Liver (tissue), 9 donors: ENCODE measurements around the gene ETS2. TPM values are rescaled to one million over a fixed set of nuclear protein-coding genes. Genes with fewer than 3 reads are reported as not detected.

ENCODE experiments used
- DNase-seq: peaks from one replicate; pipeline ENCODE4 v3.0.0-alpha.2; 2017; ENCODE audit warnings: low spot score
- H3K27ac ChIP-seq, 2 donors: one replicate each; pipeline ENCODE4 v1.7.0; 2013; ENCODE audit warnings: inconsistent platforms in 2 of 2, low read length in 2 of 2, control low read depth in 1 of 2, low read depth in 1 of 2, mild to moderate bottlenecking in 1 of 2
- H3K27me3 ChIP-seq, 4 donors: one replicate each; pipeline versions ENCODE4 v1.6.1 to v1.7.0; 2013; ENCODE audit warnings: low read length in 3 of 4, inconsistent platforms in 1 of 4, mild to moderate bottlenecking in 1 of 4, moderate library complexity in 1 of 4; ENCODE audit not compliant: control insufficient read depth in 4 of 4, insufficient read depth in 4 of 4
- H3K36me3 ChIP-seq, 4 donors: one replicate each; pipeline versions ENCODE4 v1.6.1 to v1.7.0; 2013; ENCODE audit warnings: low read length in 3 of 4, mild to moderate bottlenecking in 3 of 4, low read depth in 1 of 4, moderate library complexity in 1 of 4; ENCODE audit not compliant: control insufficient read depth in 4 of 4, insufficient read depth in 3 of 4
- H3K4me1 ChIP-seq, 4 donors: one replicate each; pipeline versions ENCODE4 v1.6.1 to v1.7.0; 2013; ENCODE audit warnings: low read length in 3 of 4, mild to moderate bottlenecking in 3 of 4, moderate library complexity in 1 of 4; ENCODE audit not compliant: control insufficient read depth in 4 of 4, insufficient read depth in 4 of 4
- H3K4me3 ChIP-seq, 3 donors: one replicate each; pipeline versions ENCODE4 v1.6.1 to v1.7.0; 2013; ENCODE audit warnings: low read length in 3 of 3, control low read depth in 1 of 3, low read depth in 1 of 3, mild to moderate bottlenecking in 1 of 3
- H3K9ac ChIP-seq, 2 donors: one replicate each; pipeline ENCODE4 v1.7.0; 2013; ENCODE audit warnings: low read length in 2 of 2, mild to moderate bottlenecking in 2 of 2, moderate library complexity in 2 of 2, control low read depth in 1 of 2, low read depth in 1 of 2
- H3K9me3 ChIP-seq, 4 donors: one replicate each; pipeline versions ENCODE4 v1.6.1 to v1.7.0; 2013; ENCODE audit warnings: low read length in 3 of 4; ENCODE audit not compliant: control insufficient read depth in 4 of 4
- ATF3 ChIP-seq: IDR thresholded peaks from 2 replicates; pipeline ENCODE4 v1.6.1; 2016; ENCODE audit warnings: antibody characterized with exemption
- CTCF ChIP-seq: fragments of 150-350 bp; IDR thresholded peaks from 2 replicates; pipeline ENCODE4 v1.5.1; 2017; ENCODE audit warnings: improper control_type of control experiment, low read depth, low read length; ENCODE audit not compliant: missing input control
- EGR1 ChIP-seq, 2 donors: IDR thresholded peaks; 2 replicates each; pipeline ENCODE4 v1.6.1; 2016 to 2018; ENCODE audit warnings: antibody characterized with exemption in 2 of 2, low read depth in 2 of 2
- FOXA1 ChIP-seq: IDR thresholded peaks from 2 replicates; pipeline ENCODE4 v1.6.1; 2016; ENCODE audit warnings: antibody characterized with exemption
- GABPA ChIP-seq, 2 donors: IDR thresholded peaks in 1 of 2; conservative IDR thresholded peaks in 1 of 2; 2 replicates each; pipeline ENCODE4 v1.6.1; 2016; ENCODE audit warnings: antibody characterized with exemption in 2 of 2, mild to moderate bottlenecking in 1 of 2, moderate library complexity in 1 of 2
- HNF4A ChIP-seq, 2 donors: conservative IDR thresholded peaks; 2 replicates each; pipeline ENCODE4 v1.6.1; 2016; ENCODE audit warnings: antibody characterized with exemption in 2 of 2, mild to moderate bottlenecking in 2 of 2
- HNF4G ChIP-seq: IDR thresholded peaks from 2 replicates; pipeline ENCODE4 v1.6.1; 2016; ENCODE audit warnings: antibody characterized with exemption
- JUND ChIP-seq, 2 donors: IDR thresholded peaks; 2 replicates each; pipeline ENCODE4 v1.6.1; 2016; ENCODE audit warnings: antibody characterized with exemption in 2 of 2
- NR2F2 ChIP-seq: IDR thresholded peaks from 2 replicates; pipeline ENCODE4 v1.6.1; 2016; ENCODE audit warnings: antibody characterized with exemption
- RAD21 ChIP-seq, 2 donors: IDR thresholded peaks; 2 replicates each; pipeline ENCODE4 v1.6.1; 2016; ENCODE audit warnings: antibody characterized with exemption in 2 of 2, mild to moderate bottlenecking in 2 of 2
- RXRA ChIP-seq, 2 donors: IDR thresholded peaks; 2 replicates each; pipeline ENCODE4 v1.6.1; 2017 to 2018; ENCODE audit warnings: antibody characterized with exemption in 2 of 2, mild to moderate bottlenecking in 1 of 2
- TAF1 ChIP-seq: conservative IDR thresholded peaks from 2 replicates; pipeline ENCODE4 v1.6.1; 2016; ENCODE audit warnings: antibody characterized with exemption, mild to moderate bottlenecking
- ZBTB33 ChIP-seq: IDR thresholded peaks from 2 replicates; pipeline ENCODE4 v1.6.1; 2016; ENCODE audit warnings: antibody characterized with exemption
- WGBS: extraction: QIAGEN DNeasy Blood & Tissue Kit; methylation state at CpG from one replicate; pipeline ENCODE4 v1.1.7; 2013; 5-methylcytosine and 5-hydroxymethylcytosine counted together
- polyA plus RNA-seq, 2 donors: library from polyadenylated mRNA; stranded (reverse) in 1 of 2; unstranded in 1 of 2; fragments of 200-250 nt in 1 of 2; fragments of >200 nt in 1 of 2; fragmentation: Nextera tagmentation in 1 of 2; extraction: Ambion mirVana in 1 of 2; gene quantifications; one replicate each; pipeline versions ENCODE4 v1.2.1 to v1.2.3, GENCODE V29; 2013 to 2015
- total RNA-seq, 2 donors: library from RNA; depleted of rRNA; stranded (reverse); fragments of >200 nt; gene quantifications; one replicate each; pipeline ENCODE4 v1.2.3, GENCODE V29; 2014
- donor health status: healthy.
- donor health status: healthy.
- donor health status: healthy.
- donor health status: healthy.
- donor health status: healthy.

Gene ETS2
- total and polyA plus RNA-seq, 4 donors, result 20.2 to 90.7 (median 41.8) TPM

- no peak overlapping the region for H3K4me3 ChIP-seq
- no peak for DNase-seq
- TF ChIP-seq ATF3 (no peak), NR2F2 (no peak), RXRA (IDR thresholded peaks at IDR 0.05) (no peak), ZBTB33 (no peak), JUND (IDR thresholded peaks at IDR 0.05) (no peak), EGR1 (IDR thresholded peaks at IDR 0.05; ENCODE audit: low read depth in 2 of 2) (no peak), TAF1 (no peak), GABPA (IDR thresholded peaks at IDR 0.05 in 1 of 2, conservative IDR thresholded peaks at IDR 0.05 in 1 of 2) (no peak), HNF4A (conservative IDR thresholded peaks at IDR 0.05) (no peak), HNF4G (no peak), FOXA1 (no peak), CTCF (no peak)
- no peak overlapping the region for H3K9ac ChIP-seq
- peaks cover 6 to 39% (median 19%) of the 10 kb centered on the region in 4 donors for H3K4me1 ChIP-seq
- H3K36me3 ChIP-seq, result peaks cover 29 to 88% (median 76%) of the 10 kb centered on the region in 4 donors
- H3K9me3 ChIP-seq, result no peaks in the 10 kb centered on the region
- peak overlapping the region; percentile 52 to 99 for H3K27ac ChIP-seq
- H3K27me3 ChIP-seq, result no peaks in the 10 kb centered on the region
- 79% methylated on average over 2 of the region's 2 CpGs for WGBS
Measured at GRCh38 chr21:38815060-38815405, 9.3 kb downstream of the ETS2 start.

GRCh38 chr21:38816400-38816977, 10.8 kb downstream of the ETS2 start:
- no peaks in the 10 kb centered on the region for H3K9me3 ChIP-seq
- TF ChIP-seq ATF3, result no peak
- peak in 1 of 2 donors; percentile 9 for TF ChIP-seq JUND (IDR thresholded peaks at IDR 0.05)
- peak in 1 of 2 donors; percentile 1 for TF ChIP-seq RAD21 (IDR thresholded peaks at IDR 0.05)
- H3K27me3 ChIP-seq, result no peaks in the 10 kb centered on the region
- no peak overlapping the region for H3K9ac ChIP-seq
- no peak for DNase-seq
- peaks cover 3 to 38% (median 13%) of the 10 kb centered on the region in 4 donors for H3K4me1 ChIP-seq
- H3K36me3 ChIP-seq, result peaks cover 26 to 91% (median 79%) of the 10 kb centered on the region in 4 donors
- 79% methylated on average over 10 of the region's 10 CpGs for WGBS
- no peak overlapping the region for H3K4me3 ChIP-seq
- peak overlapping the region; percentile 65 to 93 for H3K27ac ChIP-seq
